ENCODE measurements around the gene MCRIP2.

DNA sequence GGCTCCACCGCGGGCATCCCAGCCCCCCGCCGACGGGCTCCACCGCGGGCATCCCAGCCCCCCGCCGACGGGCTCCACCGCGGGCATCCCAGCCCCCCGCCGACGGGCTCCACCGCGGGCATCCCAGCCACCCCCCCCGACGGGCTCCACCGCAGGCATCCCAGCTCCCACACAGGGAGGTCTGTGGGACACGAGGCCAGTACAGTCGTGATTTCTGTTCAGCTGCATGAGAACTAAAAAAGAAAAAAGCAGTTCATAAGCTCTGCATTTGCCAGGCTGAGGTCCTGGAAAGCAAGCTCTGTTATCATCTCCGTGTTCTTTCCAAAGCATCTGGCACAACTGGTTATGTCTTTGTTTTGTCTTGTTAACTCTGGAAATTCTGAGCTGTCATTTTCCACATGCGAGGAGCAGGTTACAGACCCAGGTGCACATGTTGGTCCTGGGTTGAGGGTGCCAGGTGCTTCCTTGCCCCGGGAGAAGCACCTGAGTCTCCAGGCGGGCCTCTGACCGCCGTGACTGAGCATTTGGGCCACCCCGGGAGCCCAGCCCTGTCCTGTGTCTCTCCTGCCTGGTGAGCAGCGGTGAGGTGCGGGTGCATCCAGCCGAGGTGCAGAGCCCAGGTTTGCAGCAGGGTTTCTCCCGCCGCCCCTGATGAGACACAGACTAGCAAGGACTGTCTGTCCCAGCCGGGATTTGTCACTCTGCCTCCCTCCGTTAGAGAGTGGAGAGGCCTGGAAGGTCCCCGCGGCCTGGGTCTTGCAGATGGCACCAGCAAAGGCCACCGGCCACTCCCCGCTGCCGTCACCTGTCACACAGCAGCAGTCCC lies 20.7 kb upstream of the MCRIP2 start:
- TF ChIP-seq EP300 (IDR thresholded peaks at IDR 0.05; ENCODE audit: low read length) (no peak), MTF1 (CRISPR knock-in tag; IDR thresholded peaks at IDR 0.05; ENCODE audit: borderline replicate concordance) (no peak)
